ENCODE data around the gene FNBP1. TPM values are rescaled to one million over a fixed set of nuclear protein-coding genes. Genes with fewer than 3 reads are reported as not detected.
"Not testable (repeated sequence)": the region's sequence is repeated elsewhere in the genome, so short reads cannot be mapped to it uniquely, and the experiment has no call there.

The FNBP1 gene
- polyA plus RNA-seq, 6 donors from 2014 or later = 103 to 178 (median 154) TPM

DNA sequence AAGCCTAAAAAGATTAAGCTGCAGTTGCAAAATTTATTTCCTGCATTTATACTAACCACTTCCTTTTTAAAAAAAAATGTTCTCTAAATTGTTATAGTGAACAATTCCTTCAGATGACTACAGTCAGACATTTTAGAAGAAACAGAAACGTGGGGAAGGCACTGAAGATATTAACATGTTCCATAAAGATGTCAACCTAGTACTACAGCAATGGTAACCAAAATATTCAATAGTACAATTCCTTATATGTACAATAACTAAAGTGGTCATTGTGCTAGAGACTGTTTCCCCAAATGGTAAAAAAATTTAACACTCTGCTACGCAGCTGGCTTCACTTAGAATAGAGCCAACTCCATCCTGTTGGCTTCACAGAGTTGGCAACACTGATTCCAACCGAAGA lies 97.7 kb downstream of the FNBP1 start:
- peaks cover 24 to 45% (median 28%) of the 10 kb centered on the region in 3 donors for H3K4me1 Mint-ChIP-seq
- no peaks in the 10 kb centered on the region for H3K27me3 Mint-ChIP-seq
- peaks cover 0 to 9% (median 6%) of the 10 kb centered on the region in 7 donors for H3K9me3 Mint-ChIP-seq
- peak overlapping the region in 4 of 8 donors; percentile 30 to 70 (median 48) for H3K4me3 Mint-ChIP-seq
- ATAC-seq (ENCODE audit: low read depth in 2 of 2) (peak; percentile 47 to 56), DNase-seq (no peak)
- H3K27ac Mint-ChIP-seq = peak overlapping the region in 4 of 6 donors; percentile 39 to 81 (median 60)
- H3K36me3 Mint-ChIP-seq = peaks cover 22 to 23% of the 10 kb centered on the region in 2 donors

DNA sequence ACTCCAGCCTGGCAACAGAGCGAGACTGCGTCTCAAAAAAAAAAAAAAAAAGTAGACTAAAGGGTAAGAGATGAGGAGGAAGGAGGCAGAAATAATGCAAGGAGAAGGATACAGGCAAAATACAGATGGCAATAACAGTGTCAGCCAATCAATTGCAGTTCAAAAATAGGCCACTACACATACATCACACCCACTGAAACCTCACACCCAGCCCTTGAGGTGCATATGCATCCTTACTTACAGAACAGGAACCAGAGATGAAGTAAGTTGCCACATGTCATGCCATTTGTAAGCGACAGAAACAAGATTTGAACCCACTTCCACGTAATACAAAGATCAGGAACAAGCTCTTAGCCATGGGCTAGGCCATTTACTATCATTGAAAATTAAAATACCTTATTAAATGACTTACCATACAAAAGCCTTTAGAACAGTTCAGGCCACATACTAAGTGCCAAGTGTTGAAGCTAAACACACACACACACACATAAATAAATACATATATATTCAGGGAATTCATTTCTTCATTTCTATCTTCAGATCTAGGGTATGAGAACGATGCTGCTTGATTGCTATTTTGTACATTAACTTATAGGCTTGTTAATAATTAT lies 98.4 kb downstream of the FNBP1 start:
- Mint-ChIP-seq H3K9me3 (peaks cover 0 to 9% (median 6%) of the 10 kb centered on the region in 7 donors), H3K27me3 (no peaks in the 10 kb centered on the region), H3K4me1 (peaks cover 28 to 48% (median 28%) of the 10 kb centered on the region in 3 donors), H3K27ac (peak overlapping the region in 4 of 6 donors; percentile 8 to 88 (median 81)), H3K36me3 (peaks cover 22 to 23% of the 10 kb centered on the region in 2 donors), H3K4me3 (peak overlapping the region in 7 of 8 donors; percentile 40 to 75 (median 61))
- DNase-seq (peak; percentile 29), ATAC-seq (ENCODE audit: low read depth in 2 of 2) (peak; percentile 95 to 96)

DNA sequence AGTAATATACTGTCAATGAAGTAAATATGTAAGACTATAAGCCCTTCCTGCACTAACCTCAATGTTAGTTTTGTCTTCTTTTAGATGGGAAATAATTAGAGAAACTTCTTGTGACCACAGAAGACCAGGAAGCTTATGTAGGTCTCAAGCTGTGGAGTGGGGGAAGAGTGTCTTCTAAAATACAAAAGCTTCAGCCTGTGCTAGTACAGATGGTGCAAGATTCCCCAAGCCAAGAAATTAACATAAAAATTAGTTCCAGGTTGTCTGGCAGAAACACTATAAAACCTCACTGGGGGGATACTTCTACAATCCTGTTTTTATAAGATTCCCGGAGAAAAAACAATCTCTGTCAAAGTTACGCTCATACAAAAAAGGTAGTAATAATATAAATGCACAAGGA lies 103.6 kb downstream of the FNBP1 start:
- Mint-ChIP-seq H3K9me3 (peaks cover 0 to 9% (median 6%) of the 10 kb centered on the region in 7 donors), H3K4me1 (peaks cover 11 to 37% (median 20%) of the 10 kb centered on the region in 3 donors), H3K4me3 (peak overlapping the region in 1 of 8 donors; percentile 26), H3K27me3 (no peaks in the 10 kb centered on the region), H3K27ac (peak overlapping the region in 4 of 6 donors; percentile 38 to 85 (median 62)), H3K36me3 (peaks cover 15 to 23% of the 10 kb centered on the region in 2 donors)
- DNase-seq (no peak), ATAC-seq (ENCODE audit: low read depth in 2 of 2) (no peak)

DNA sequence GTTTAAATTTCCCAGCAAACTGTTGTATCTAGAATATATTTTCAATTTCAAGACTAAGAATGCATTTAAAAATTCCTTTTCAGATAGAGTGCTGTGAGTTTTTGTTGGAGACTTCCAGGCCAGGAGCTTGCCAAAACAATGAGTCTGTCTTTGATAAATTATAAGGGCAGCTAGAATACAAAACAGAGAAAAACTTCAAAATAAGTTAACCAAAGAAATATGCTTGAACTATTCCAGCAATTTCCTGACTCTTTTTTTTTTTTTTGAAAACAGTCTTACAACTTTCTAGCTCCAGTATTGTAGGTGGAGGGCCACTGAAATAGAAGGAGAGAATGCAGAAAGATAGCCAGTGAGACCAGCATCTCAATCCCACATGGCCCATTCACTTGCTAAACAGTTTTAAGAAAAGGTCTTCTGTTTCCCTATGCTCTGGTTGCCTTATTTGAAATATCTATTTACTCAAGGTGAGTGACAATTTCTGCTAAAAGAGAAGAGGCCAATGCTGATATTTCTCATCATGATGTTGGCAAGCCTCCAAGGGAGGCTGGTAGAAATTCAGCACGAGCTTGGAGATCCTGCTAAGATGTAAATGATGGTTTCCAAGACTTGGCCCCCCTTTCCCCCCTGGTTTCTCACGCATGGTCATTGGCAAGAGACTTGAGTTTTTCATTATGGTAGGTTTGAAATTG lies 104.6 kb downstream of the FNBP1 start:
- Mint-ChIP-seq H3K27ac (peak overlapping the region in 4 of 6 donors; percentile 4 to 83 (median 58)), H3K4me1 (peaks cover 13 to 41% (median 20%) of the 10 kb centered on the region in 3 donors), H3K4me3 (no peak overlapping the region), H3K9me3 (peaks cover 0 to 9% (median 6%) of the 10 kb centered on the region in 7 donors), H3K27me3 (no peaks in the 10 kb centered on the region), H3K36me3 (peaks cover 11 to 15% of the 10 kb centered on the region in 2 donors)
- no peak for DNase-seq
- no peak for ATAC-seq (ENCODE audit: low read depth in 2 of 2)

DNA sequence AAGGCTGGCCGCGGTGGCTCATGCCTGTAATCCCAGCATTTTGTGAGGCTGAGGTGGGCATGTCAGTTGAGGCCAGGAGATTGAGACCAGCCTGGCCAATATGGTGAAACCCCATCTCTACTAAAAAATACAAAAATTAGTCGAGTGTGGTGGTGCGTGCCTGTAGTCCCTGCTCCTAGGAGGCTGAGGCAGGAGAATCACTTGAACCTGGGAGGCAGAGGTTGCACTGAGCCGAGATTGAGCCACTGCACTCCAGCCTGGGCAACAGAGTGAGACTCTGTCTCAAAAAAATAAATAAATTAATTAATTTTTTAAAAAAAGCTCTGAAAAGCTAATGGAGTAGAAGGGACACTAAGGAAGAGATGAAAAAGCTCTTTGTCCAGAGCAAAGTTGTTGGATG lies 105.1 kb downstream of the FNBP1 start:
- H3K27ac Mint-ChIP-seq = peak overlapping the region in 1 of 6 donors; percentile 70
- H3K36me3 Mint-ChIP-seq; H3K4me3 Mint-ChIP-seq; H3K27me3 Mint-ChIP-seq; H3K9me3 Mint-ChIP-seq; DNase-seq; ATAC-seq (ENCODE audit: low read depth in 2 of 2): not testable (repeated sequence)
- H3K4me1 Mint-ChIP-seq = peaks cover 18 to 42% (median 21%) of the 10 kb centered on the region in 3 donors

DNA sequence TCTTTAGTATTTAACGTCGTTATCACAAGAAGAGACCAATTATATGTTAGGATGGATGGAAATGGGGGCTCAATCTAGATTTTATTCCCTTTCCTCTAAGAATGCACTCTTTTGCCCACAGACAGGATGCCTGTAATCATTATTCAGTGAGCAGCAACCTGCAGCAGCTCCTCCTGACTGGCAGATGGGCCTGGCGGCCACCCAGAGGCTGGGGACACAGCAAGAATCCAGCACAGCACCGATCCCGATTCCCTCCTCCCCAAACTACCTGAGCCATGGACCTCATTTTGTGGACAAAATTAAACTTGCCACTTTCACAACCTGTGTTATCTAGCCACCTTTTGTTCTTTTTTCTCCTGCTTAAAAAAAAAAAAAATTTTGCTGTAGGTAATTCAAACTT lies 106.8 kb downstream of the FNBP1 start:
- Mint-ChIP-seq H3K36me3 (peaks cover 6 to 8% of the 10 kb centered on the region in 2 donors), H3K27me3 (no peaks in the 10 kb centered on the region), H3K4me3 (peak overlapping the region in 1 of 8 donors; percentile 35), H3K4me1 (peaks cover 33 to 52% (median 34%) of the 10 kb centered on the region in 3 donors), H3K27ac (peak overlapping the region in 2 of 6 donors; percentile 18 to 39), H3K9me3 (peaks cover 0 to 2% (median 0%) of the 10 kb centered on the region in 7 donors)
- DNase-seq = no peak
- no peak for ATAC-seq (ENCODE audit: low read depth in 2 of 2)

DNA sequence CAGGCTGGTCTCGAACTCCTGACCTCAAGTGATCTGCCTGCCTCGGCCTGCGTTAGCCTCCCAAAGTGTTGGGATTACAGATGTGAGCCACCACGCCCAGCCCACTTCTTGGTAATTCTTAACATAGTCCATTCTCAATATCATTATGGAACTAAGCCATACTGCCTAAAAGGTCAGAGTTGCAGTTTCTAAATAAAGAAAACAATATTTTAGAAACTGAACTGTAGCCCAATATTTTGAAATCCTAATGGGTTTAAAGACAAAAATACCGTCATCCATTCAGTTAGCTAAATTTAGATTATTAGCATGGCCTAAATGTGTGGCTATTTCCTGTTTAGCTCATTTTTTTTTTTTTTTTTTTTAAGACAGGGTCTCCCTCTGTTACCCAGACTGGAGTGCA lies 108.2 kb downstream of the FNBP1 start:
- Mint-ChIP-seq H3K4me3 (peak overlapping the region in 1 of 8 donors; percentile 52), H3K9me3 (no peaks in the 10 kb centered on the region)

DNA sequence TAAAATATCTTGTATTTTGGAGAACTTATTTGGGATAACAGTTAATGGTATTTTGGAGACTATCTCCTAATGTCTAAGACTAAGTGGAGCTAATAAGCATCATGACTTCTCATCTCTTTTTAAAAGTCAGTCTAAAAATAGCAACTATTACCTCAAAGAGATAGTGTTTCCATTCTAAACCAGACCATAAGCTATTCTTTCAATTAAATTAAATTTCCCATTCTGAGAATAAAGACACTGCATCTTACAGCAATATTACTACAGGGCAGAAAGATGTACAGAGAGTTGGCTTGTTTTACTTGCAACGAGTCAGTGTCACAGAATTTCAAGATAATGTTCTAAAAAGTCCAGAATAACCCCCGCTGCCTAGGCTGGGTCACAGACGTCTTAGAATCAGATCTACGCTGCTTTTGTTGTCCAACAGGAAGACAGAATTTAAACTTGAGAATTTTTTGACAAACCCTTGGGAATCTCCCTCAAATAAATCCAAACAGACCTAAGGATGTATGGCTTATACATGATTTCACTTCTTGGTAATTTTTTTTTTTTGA lies 108.9 kb downstream of the FNBP1 start:
- no peak for DNase-seq
- Mint-ChIP-seq H3K36me3 (peaks cover 6 to 8% of the 10 kb centered on the region in 2 donors), H3K9me3 (no peaks in the 10 kb centered on the region), H3K4me3 (no peak overlapping the region), H3K27me3 (no peaks in the 10 kb centered on the region), H3K4me1 (peaks cover 22 to 46% (median 34%) of the 10 kb centered on the region in 3 donors), H3K27ac (peak overlapping the region in 4 of 6 donors; percentile 45 to 87 (median 63))
- ATAC-seq (ENCODE audit: low read depth in 2 of 2) = no peak

More for the DNA sequence above, 108.2 kb downstream of the FNBP1 start:
- DNase-seq (no peak), ATAC-seq (ENCODE audit: low read depth in 2 of 2) (no peak)
- peaks cover 28 to 52% (median 34%) of the 10 kb centered on the region in 3 donors for H3K4me1 Mint-ChIP-seq
- peak overlapping the region in 3 of 6 donors; percentile 24 to 87 (median 70) for H3K27ac Mint-ChIP-seq
- H3K36me3 Mint-ChIP-seq = peaks cover 6 to 8% of the 10 kb centered on the region in 2 donors
- H3K27me3 Mint-ChIP-seq = no peaks in the 10 kb centered on the region

DNA sequence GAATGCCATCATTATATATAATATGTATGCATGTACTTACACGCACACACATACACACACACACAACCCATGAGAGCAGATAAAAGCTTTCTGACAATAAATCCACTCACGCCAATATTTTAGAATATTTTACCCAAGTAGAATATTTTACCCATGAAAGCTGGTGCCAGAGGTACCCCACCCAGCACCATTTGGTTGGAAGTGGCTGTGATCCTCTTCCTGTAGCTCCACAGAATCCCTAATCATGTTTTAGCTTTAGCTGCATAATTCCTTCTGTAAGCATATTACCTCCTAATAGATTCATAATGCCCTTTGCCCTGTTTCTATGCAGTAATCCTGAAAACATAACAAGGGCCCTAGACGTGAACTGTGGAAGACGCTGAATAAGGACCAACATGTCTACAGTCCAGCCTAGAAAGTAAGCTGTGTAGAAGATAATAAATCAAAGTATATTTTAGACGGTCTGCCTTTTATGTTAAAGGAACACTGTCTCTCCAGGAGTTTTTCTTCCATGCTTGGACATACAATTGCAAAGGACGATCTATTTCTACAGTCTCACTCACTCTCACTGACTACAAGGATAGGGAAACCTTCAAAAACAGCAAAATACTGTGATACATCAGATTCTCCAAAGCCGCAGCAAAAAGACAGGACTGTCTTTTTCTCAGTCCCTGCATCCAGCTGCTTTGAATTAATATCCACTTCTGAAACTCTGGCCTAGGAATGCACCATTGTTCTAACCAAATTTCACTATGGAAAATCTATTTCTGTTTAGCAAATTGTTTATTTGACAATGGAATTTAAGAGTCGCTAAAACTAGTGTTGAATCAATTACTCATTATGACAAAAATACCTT lies 109.6 kb downstream of the FNBP1 start:
- H3K4me3 Mint-ChIP-seq = peak overlapping the region in 2 of 8 donors; percentile 32 to 41
- H3K27ac Mint-ChIP-seq = peak overlapping the region; percentile 12 to 93 (median 76)
- no peaks in the 10 kb centered on the region for H3K9me3 Mint-ChIP-seq
- peaks cover 22 to 41% (median 34%) of the 10 kb centered on the region in 3 donors for H3K4me1 Mint-ChIP-seq
- DNase-seq (no peak), ATAC-seq (ENCODE audit: low read depth in 2 of 2) (no peak)
- peaks cover 6 to 8% of the 10 kb centered on the region in 2 donors for H3K36me3 Mint-ChIP-seq
- H3K27me3 Mint-ChIP-seq = no peaks in the 10 kb centered on the region

DNA sequence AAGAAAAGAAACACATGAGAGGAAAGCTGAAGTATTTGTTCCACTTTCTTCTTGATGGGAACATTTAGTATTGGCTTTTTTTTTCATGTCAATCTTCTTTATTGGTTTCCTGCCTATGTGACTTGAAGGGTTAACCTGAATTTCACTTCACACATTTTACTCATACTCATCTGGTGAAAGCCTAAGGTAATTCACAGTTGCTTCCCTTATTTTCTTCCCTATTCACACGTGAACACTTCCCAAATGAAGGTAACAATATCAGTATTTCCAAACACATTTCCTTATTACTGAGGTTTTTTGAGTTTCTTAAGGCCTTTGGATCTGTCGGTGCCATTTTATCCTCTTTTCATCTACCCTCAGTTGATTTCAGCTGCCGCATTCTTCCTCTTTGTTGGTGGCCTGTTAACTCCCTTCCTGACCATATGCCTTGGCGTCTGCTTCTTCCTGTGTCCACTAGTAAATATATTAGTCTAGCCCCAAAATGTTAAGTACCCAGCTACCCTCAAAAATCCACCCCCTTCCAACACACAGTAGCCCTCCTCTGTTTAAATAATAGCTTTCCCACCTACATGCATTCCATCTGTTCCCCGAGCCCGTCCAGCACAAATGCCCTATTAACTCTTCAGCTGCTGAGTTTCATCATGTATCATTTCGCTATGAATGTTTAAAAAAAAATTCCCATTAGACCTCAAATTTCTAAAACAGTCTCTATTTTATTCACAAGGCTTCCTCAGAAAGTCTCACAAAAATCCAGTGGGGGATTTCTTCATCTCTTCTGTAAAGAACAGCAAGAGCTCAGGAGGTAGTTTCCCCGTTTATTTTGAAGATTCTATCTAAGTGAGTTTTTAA lies 110.5 kb downstream of the FNBP1 start:
- Mint-ChIP-seq H3K27me3 (no peaks in the 10 kb centered on the region), H3K36me3 (peaks cover 6 to 8% of the 10 kb centered on the region in 2 donors), H3K4me1 (peaks cover 22 to 40% (median 34%) of the 10 kb centered on the region in 3 donors), H3K27ac (peak overlapping the region; percentile 48 to 93 (median 87)), H3K9me3 (no peaks in the 10 kb centered on the region), H3K4me3 (peak overlapping the region in 5 of 8 donors; percentile 10 to 76 (median 43))
- DNase-seq (no peak), ATAC-seq (ENCODE audit: low read depth in 2 of 2) (peak in 1 of 2 donors; percentile 25)

DNA sequence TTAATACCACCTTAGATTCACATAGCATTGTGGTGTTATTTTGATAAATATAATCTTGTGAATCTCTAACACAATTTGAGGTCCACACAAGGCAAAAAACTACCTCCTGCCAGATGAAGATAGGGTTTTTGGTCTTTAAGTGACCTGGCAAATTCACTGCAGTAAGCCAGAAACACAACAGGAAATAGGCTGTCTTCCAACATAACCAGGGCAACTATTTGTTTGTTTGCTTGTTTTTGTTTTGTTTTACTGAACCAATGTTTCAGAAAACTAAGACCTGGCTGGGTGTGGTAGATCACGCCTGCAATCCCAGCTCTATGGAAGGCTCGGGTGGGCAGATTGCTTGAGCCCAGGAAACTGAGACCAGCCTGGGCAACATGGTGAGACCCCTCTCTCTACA lies 112.2 kb downstream of the FNBP1 start:
- DNase-seq = no peak
- Mint-ChIP-seq H3K27ac (peak overlapping the region in 1 of 6 donors; percentile 36), H3K4me1 (peaks cover 22 to 42% (median 34%) of the 10 kb centered on the region in 3 donors), H3K4me3 (peak overlapping the region in 1 of 8 donors; percentile 59), H3K36me3 (peaks cover 6 to 8% of the 10 kb centered on the region in 2 donors), H3K27me3 (no peaks in the 10 kb centered on the region), H3K9me3 (no peaks in the 10 kb centered on the region)
- ATAC-seq (ENCODE audit: low read depth in 2 of 2) = no peak
